Sciatic nerve (tissue), 2 donors: ENCODE results near the gene BCAN. TPM values are rescaled to one million over a fixed set of nuclear protein-coding genes. Genes with fewer than 3 reads are reported as not detected.

ENCODE experiments used
- ATAC-seq: fragments of 200-7000 bp; cut with Tn5 transposase; one replicate; pipeline ENCODE4 v1.9.1; 2020; ENCODE audit warnings: mild to moderate bottlenecking, moderate library complexity
- DNase-seq: peaks from one replicate; pipeline ENCODE4 v3.0.0-alpha.2; 2020; ENCODE audit warnings: low spot score
- intact Hi-C: fragments of 100-400 bp; cut with DNase I; formaldehyde crosslinking; loops from one replicate; pipeline ENCODE4 v1.14.2; 2022
- total RNA-seq: library from RNA; stranded (reverse); fragmentation: NEBNext Ultra II Directional; extraction: Animal tissue kit (Norgen Biotek cat#: 25700); gene quantifications from one replicate; pipeline ENCODE4 v1.2.1, GENCODE V29; 2021
- donor health status: DM: no; HTN: no; CAD: no.
- donor health status: DM: no; HTN: no; CAD: no.

Gene BCAN
- total RNA-seq, 1 donor from 2014 or later, result 0.27 TPM

- DNase-seq, result peak; percentile 80
Measured at GRCh38 chr1:156704930-156705320, 63.0 kb downstream of the BCAN start.

GRCh38 chr1:156705321-156705917 lies 63.5 kb downstream of the BCAN start, which contains the start of gene CRABP2:
TSS of gene CRABP2 (minus strand) at chr1:156705583. CDS start at chr1:156705446, 137 bp downstream.
- intact Hi-C loops, result no loop called here
- ATAC-seq, result peak; percentile 11
- DNase-seq, result peak; percentile 77

More at GRCh38 chr1:156704930-156705320, 63.0 kb downstream of the BCAN start:
- ATAC-seq, result peak; percentile 13
- intact Hi-C loops, result no loop called here

- intact Hi-C loops, result no loop called here
- ATAC-seq (peak; percentile 76), DNase-seq (peak; percentile 86)
Measured at GRCh38 chr1:156705918-156706656, 64.2 kb downstream of the BCAN start.

- peak; percentile 83 for ATAC-seq
- intact Hi-C loops, result no loop called here
Measured at GRCh38 chr1:156706657-156707416, 64.9 kb downstream of the BCAN start.

GRCh38 chr1:156707417-156708217 lies 65.7 kb downstream of the BCAN start:
- DNase-seq (no peak), ATAC-seq (peak; percentile 45)
- intact Hi-C loops, result no loop called here

More at GRCh38 chr1:156706657-156707416, 64.9 kb downstream of the BCAN start:
- DNase-seq, result peak; percentile 91

GRCh38 chr1:156708218-156708661 lies 66.3 kb downstream of the BCAN start:
- intact Hi-C loops, result no loop called here
- ATAC-seq (no peak), DNase-seq (no peak)

- DNase-seq (no peak), ATAC-seq (no peak)
Measured at GRCh38 chr1:156709031-156709430, 67.1 kb downstream of the BCAN start.

More at GRCh38 chr1:156709031-156709430, 67.1 kb downstream of the BCAN start:
- intact Hi-C loops, result no loop called here

Other genes starting within 250 kb of the BCAN start
- 66.8 TPM for gene MEF2D, start 141.3 kb upstream of the BCAN start, total RNA-seq
- 0.76 TPM for gene IQGAP3, start 69.6 kb upstream of the BCAN start, total RNA-seq
- not detected for gene TTC24, start 62.4 kb upstream of the BCAN start, total RNA-seq
- 47.3 TPM for gene NAXE, start 50.3 kb upstream of the BCAN start, total RNA-seq
- 19.7 TPM for gene GPATCH4, start 40.6 kb upstream of the BCAN start, total RNA-seq
- 5.5 TPM for gene HAPLN2, start 22.7 kb upstream of the BCAN start, total RNA-seq
- gene NES, start 35.3 kb downstream of the BCAN start, total RNA-seq, result 126 TPM
- gene CRABP2, start 63.5 kb downstream of the BCAN start, total RNA-seq, result 40.0 TPM
- 35.9 TPM for gene METTL25B, start 86.4 kb downstream of the BCAN start, total RNA-seq
- gene ISG20L2, start 86.6 kb downstream of the BCAN start, total RNA-seq, result 19.4 TPM
- 59.5 TPM for gene MRPL24, start 99.0 kb downstream of the BCAN start, total RNA-seq
- gene HDGF, start 109.6 kb downstream of the BCAN start, total RNA-seq, result 112 TPM
- 52.8 TPM for gene PRCC, start 125.4 kb downstream of the BCAN start, total RNA-seq
- gene SH2D2A, start 174.7 kb downstream of the BCAN start, total RNA-seq, result 1.6 TPM
- 0.40 TPM for gene INSRR, start 217.0 kb downstream of the BCAN start, total RNA-seq
- 1.8 TPM for gene NTRK1, start 218.7 kb downstream of the BCAN start, total RNA-seq